ENCODE measurements around the gene LY6G5C.

The LY6G5C gene

DNA sequence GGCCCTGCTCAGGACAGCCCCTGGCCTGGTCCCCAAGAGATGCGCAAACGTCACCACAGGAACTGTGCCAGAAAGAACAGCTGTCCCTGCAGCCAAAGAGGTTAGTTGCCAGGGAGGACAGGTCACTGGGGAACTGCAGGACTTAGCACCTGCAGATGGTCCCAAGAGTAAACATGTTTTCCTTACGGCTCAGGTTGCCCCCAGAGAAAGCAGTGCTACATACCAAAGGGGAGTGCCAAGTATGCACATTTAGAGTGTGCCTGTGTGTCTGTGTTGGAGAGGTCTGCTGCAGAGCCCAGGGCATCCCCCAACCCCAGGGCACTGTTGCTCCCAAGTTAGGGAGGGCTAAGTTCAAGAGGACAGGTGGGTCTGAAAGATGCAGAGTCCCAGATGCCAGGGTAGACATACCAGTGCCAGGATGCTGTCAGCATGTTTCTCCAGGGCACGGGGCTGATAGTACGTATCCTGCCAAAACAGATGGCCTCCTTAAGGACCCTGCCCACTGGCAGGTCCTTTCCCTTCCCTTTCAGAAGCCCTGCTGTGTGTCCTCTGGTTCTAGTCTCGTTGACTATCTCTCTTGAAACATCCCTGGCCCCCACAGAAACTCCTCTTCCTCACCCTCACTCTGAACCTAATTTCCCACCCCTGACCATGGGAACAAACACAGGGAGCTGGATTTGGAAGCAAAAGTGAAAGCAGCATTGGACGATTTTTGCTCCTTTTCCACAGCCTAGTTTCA lies 21.0 kb upstream of the LY6G5C start:
- H3K9me3 ChIP-seq (replicated peaks; ENCODE audit: insufficient read depth, low read length) = no peaks in the 10 kb centered on the region
- 0 out of 2 replicates have a peak overlapping the region, but pooled peaks have one; percentile 66 for H2AFZ ChIP-seq (ENCODE audit: low read length)
- H3K4me1 ChIP-seq (ENCODE audit: low read length) = 0 out of 2 replicates have a peak, but pooled peaks cover 6% of the 10 kb centered on the region
- H3K9ac ChIP-seq (ENCODE audit: low read length) = peak overlapping the region; percentile 97
- H3F3A ChIP-seq (ENCODE audit: insufficient read depth, low read length) = peaks cover 7% of the 10 kb centered on the region; the same call in 1 of the 2 replicates
- H3K79me2 ChIP-seq (ENCODE audit: low read length) = peaks cover 36% of the 10 kb centered on the region
- no peaks in the 10 kb centered on the region for H4K20me1 ChIP-seq (ENCODE audit: insufficient read depth, low read length)
- no peaks in the 10 kb centered on the region; the same call in 1 of the 2 replicates for H3K27me3 ChIP-seq (replicated peaks; ENCODE audit: insufficient read depth, low read length)
- TF ChIP-seq CTCF (IDR thresholded peaks at IDR 0.05; ENCODE audit: low read length) (no peak), EZH2 (optimal IDR thresholded peaks at IDR 0.05; ENCODE audit: low read depth, low read length) (no peak), EZH2phosphoT487 (IDR thresholded peaks at IDR 0.05; ENCODE audit: low read length) (no peak)
- H3K4me3 ChIP-seq (ENCODE audit: low read length) = peak overlapping the region; percentile 80
- H3K9me2 ChIP-seq (replicated peaks; ENCODE audit: insufficient read depth, low read length) = no peaks in the 10 kb centered on the region
- H3K36me3 ChIP-seq (replicated peaks; ENCODE audit: insufficient read depth, low read length) = no peaks in the 10 kb centered on the region
- H3K27ac ChIP-seq (ENCODE audit: low read length) = peak overlapping the region; percentile 96; the same call in 1 of the 2 replicates
- no peak for DNase-seq
- peak overlapping the region; percentile 78 for H3K4me2 ChIP-seq (ENCODE audit: low read depth, low read length)

- Histone ChIP-seq H3K4me1 (ENCODE audit: low read length) (0 out of 2 replicates have a peak, but pooled peaks cover 6% of the 10 kb centered on the region), H3K9ac (ENCODE audit: low read length) (no peak overlapping the region), H3K36me3 (replicated peaks; ENCODE audit: insufficient read depth, low read length) (no peaks in the 10 kb centered on the region), H4K20me1 (ENCODE audit: insufficient read depth, low read length) (no peaks in the 10 kb centered on the region), H2AFZ (ENCODE audit: low read length) (no peak overlapping the region), H3K4me3 (ENCODE audit: low read length) (no peak overlapping the region), H3K79me2 (ENCODE audit: low read length) (peaks cover 36% of the 10 kb centered on the region), H3K4me2 (ENCODE audit: low read depth, low read length) (no peak overlapping the region; the same call in 1 of the 2 replicates), H3K27ac (ENCODE audit: low read length) (no peak overlapping the region), H3F3A (ENCODE audit: insufficient read depth, low read length) (peaks cover 7% of the 10 kb centered on the region; the same call in 1 of the 2 replicates), H3K9me2 (replicated peaks; ENCODE audit: insufficient read depth, low read length) (no peaks in the 10 kb centered on the region), H3K9me3 (replicated peaks; ENCODE audit: insufficient read depth, low read length) (no peaks in the 10 kb centered on the region), H3K27me3 (replicated peaks; ENCODE audit: insufficient read depth, low read length) (no peaks in the 10 kb centered on the region; the same call in 1 of the 2 replicates)
- TF ChIP-seq EZH2 (optimal IDR thresholded peaks at IDR 0.05; ENCODE audit: low read depth, low read length) = no peak
- TF ChIP-seq CTCF (IDR thresholded peaks at IDR 0.05; ENCODE audit: low read length) = no peak
- no peak for DNase-seq
These were observed 20.0 kb upstream of the LY6G5C start for GRCh38 chr6:31700740-31701401.

DNA sequence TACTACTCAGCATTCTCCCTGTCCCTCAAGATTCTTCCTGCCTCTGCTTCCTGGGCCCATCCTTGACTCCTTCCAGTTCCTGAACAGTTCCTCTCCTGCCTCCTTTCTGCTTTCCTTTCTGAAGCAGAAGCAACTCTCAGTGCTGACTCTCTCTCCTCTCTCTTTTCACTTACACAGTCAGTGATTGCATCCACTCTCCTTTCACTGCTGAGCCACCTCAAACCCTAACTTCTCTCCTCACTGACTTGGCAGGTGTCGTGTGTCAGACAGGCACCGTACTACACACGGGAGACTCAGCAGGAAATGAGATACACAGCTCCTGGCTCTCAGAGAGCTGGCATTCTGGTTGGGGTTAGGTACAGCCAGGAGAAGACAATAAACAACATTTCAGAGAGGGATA lies 16.7 kb upstream of the LY6G5C start:
- no peak for TF ChIP-seq EZH2phosphoT487 (IDR thresholded peaks at IDR 0.05; ENCODE audit: low read length)
- no peak for TF ChIP-seq EZH2 (optimal IDR thresholded peaks at IDR 0.05; ENCODE audit: low read depth, low read length)
- TF ChIP-seq CTCF (IDR thresholded peaks at IDR 0.05; ENCODE audit: low read length) = no peak
- Histone ChIP-seq H3K79me2 (ENCODE audit: low read length) (peaks cover 33% of the 10 kb centered on the region), H3F3A (ENCODE audit: insufficient read depth, low read length) (peaks cover 2% of the 10 kb centered on the region; the same call in 1 of the 2 replicates), H3K9me2 (replicated peaks; ENCODE audit: insufficient read depth, low read length) (no peaks in the 10 kb centered on the region), H3K4me2 (ENCODE audit: low read depth, low read length) (no peak overlapping the region), H4K20me1 (ENCODE audit: insufficient read depth, low read length) (no peaks in the 10 kb centered on the region), H3K27me3 (replicated peaks; ENCODE audit: insufficient read depth, low read length) (no peaks in the 10 kb centered on the region), H2AFZ (ENCODE audit: low read length) (no peak overlapping the region), H3K9ac (ENCODE audit: low read length) (no peak overlapping the region), H3K27ac (ENCODE audit: low read length) (no peak overlapping the region), H3K4me1 (ENCODE audit: low read length) (0 out of 2 replicates have a peak, but pooled peaks cover 6% of the 10 kb centered on the region), H3K9me3 (replicated peaks; ENCODE audit: insufficient read depth, low read length) (no peaks in the 10 kb centered on the region), H3K4me3 (ENCODE audit: low read length) (no peak overlapping the region), H3K36me3 (replicated peaks; ENCODE audit: insufficient read depth, low read length) (no peaks in the 10 kb centered on the region)
- DNase-seq = no peak
